Stomach (tissue), 9 donors: ENCODE data around the gene RCN1. TPM values are rescaled to one million over a fixed set of nuclear protein-coding genes. Genes with fewer than 3 reads are reported as not detected.

Experiments used
- DNase-seq, 2 donors: peaks; one replicate each; pipeline versions ENCODE4 v3.0.0 to v3.0.0-alpha.2; 2013 to 2019
- H3K27ac ChIP-seq, 5 donors: fragments of 200-600 bp in 4 of 5; sonication (generic) in 4 of 5; one replicate each; pipeline ENCODE4 v1.5.1; 2013 to 2019; ENCODE audit warnings: mild to moderate bottlenecking in 1 of 5, moderate library complexity in 1 of 5
- H3K27me3 ChIP-seq, 3 donors: fragments of 200-600 bp; sonication (generic); one replicate each; pipeline ENCODE4 v1.5.1; 2017 to 2019; ENCODE audit warnings: mixed run types in 1 of 3
- H3K36me3 ChIP-seq, 4 donors: fragments of 200-600 bp; sonication (generic); 1 replicate in 3 of 4; 2 replicates in 1 of 4; pipeline ENCODE4 v1.5.1; 2016 to 2019
- H3K4me1 ChIP-seq, 4 donors: fragments of 200-600 bp; sonication (generic); one replicate each; pipeline ENCODE4 v1.5.1; 2016 to 2019
- H3K4me3 ChIP-seq, 4 donors: fragments of 200-600 bp; sonication (generic) in 3 of 4; one replicate each; pipeline ENCODE4 v1.5.1; 2016 to 2019; ENCODE audit warnings: mild to moderate bottlenecking in 1 of 4
- H3K9me3 ChIP-seq, 4 donors: fragments of 200-600 bp; sonication (generic); one replicate each; pipeline ENCODE4 v1.5.1; 2016 to 2019
- EP300 ChIP-seq: sonication (generic); formaldehyde crosslinking; IDR thresholded peaks from one replicate; pipeline ENCODE4 v1.6.1; 2017; ENCODE audit warnings: antibody characterized with exemption
- POLR2A ChIP-seq, 4 donors: fragments of 450-650 bp; IDR thresholded peaks; one replicate each; pipeline ENCODE4 v1.6.1; 2016; ENCODE audit warnings: antibody characterized with exemption in 4 of 4, control low read depth in 2 of 4, mild to moderate bottlenecking in 1 of 4, moderate library complexity in 1 of 4
- POLR2AphosphoS5 ChIP-seq, 3 donors: sonication (generic); formaldehyde crosslinking; IDR thresholded peaks; one replicate each; pipeline ENCODE4 v1.6.1; 2016; ENCODE audit warnings: antibody characterized with exemption in 3 of 3
- WGBS, 5 donors: extraction: QIAGEN DNeasy Blood & Tissue Kit in 3 of 5; methylation state at CpG; one replicate each; pipeline versions ENCODE4 v1.1.5 to v1.1.7; 2013 to 2018; 5-methylcytosine and 5-hydroxymethylcytosine counted together
- intact Hi-C: fragments of 100-400 bp; cut with DNase I; formaldehyde crosslinking; loops from one replicate; pipeline ENCODE4 v1.15.1; 2023; ENCODE audit warnings: low total_unique reads
- polyA plus RNA-seq, 3 donors: library from polyadenylated mRNA; stranded (reverse); fragments of 200-250 nt; gene quantifications; one replicate each; pipeline ENCODE4 v1.2.3, GENCODE V29; 2013
- total RNA-seq, 5 donors: library from RNA; depleted of rRNA; stranded (reverse); fragments of >200 nt; gene quantifications; one replicate each; pipeline versions ENCODE4 v1.1.0 to v1.2.3, GENCODE V29; 2014 to 2016
- TF ChIP-seq, protein P1 (sequence below), 7 experiments: fragments of 450-650 bp in 4 of 7; fragments of 200-600 bp in 3 of 7; sonication (generic) in 3 of 7; IDR thresholded peaks; one replicate each; pipeline ENCODE4 v1.5.1; 2016 to 2019; ENCODE audit warnings: antibody characterized with exemption in 7 of 7, control low read depth in 2 of 7, mild to moderate bottlenecking in 1 of 7
- donor health status: healthy with polysubstance abuse.
- donor health status: Bipolar disorder and iron deficiency.
- donor health status: healthy.

RCN1 gene
- total and polyA plus RNA-seq, 8 donors, result 3.5 to 91.1 (median 35.0) TPM

- no peak overlapping the region for H3K4me3 ChIP-seq
- H3K9me3 ChIP-seq, result no peaks in the 10 kb centered on the region
- WGBS, 5 donors, result 91 to 93% (median 92%) methylated on average over 7 of the region's 7 CpGs
- H3K27ac ChIP-seq, result no peak overlapping the region
- H3K27me3 ChIP-seq, result no peaks in the 10 kb centered on the region
- no peak for TF ChIP-seq POLR2A (IDR thresholded peaks at IDR 0.05)
- TF ChIP-seq, protein P1, sequence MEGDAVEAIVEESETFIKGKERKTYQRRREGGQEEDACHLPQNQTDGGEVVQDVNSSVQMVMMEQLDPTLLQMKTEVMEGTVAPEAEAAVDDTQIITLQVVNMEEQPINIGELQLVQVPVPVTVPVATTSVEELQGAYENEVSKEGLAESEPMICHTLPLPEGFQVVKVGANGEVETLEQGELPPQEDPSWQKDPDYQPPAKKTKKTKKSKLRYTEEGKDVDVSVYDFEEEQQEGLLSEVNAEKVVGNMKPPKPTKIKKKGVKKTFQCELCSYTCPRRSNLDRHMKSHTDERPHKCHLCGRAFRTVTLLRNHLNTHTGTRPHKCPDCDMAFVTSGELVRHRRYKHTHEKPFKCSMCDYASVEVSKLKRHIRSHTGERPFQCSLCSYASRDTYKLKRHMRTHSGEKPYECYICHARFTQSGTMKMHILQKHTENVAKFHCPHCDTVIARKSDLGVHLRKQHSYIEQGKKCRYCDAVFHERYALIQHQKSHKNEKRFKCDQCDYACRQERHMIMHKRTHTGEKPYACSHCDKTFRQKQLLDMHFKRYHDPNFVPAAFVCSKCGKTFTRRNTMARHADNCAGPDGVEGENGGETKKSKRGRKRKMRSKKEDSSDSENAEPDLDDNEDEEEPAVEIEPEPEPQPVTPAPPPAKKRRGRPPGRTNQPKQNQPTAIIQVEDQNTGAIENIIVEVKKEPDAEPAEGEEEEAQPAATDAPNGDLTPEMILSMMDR (IDR thresholded peaks at IDR 0.05), result no peak
- no peak for TF ChIP-seq POLR2AphosphoS5 (IDR thresholded peaks at IDR 0.05)
- TF ChIP-seq EP300, result no peak
- H3K36me3 ChIP-seq, result peaks cover 5 to 48% (median 43%) of the 10 kb centered on the region in 4 donors
- intact Hi-C loops, result no loop called here
- DNase-seq, result no peak
- H3K4me1 ChIP-seq, result peaks cover 0 to 11% (median 7%) of the 10 kb centered on the region in 4 donors
Measured at GRCh38 chr11:32105871-32106560, 15.1 kb downstream of the RCN1 start.

DNA sequence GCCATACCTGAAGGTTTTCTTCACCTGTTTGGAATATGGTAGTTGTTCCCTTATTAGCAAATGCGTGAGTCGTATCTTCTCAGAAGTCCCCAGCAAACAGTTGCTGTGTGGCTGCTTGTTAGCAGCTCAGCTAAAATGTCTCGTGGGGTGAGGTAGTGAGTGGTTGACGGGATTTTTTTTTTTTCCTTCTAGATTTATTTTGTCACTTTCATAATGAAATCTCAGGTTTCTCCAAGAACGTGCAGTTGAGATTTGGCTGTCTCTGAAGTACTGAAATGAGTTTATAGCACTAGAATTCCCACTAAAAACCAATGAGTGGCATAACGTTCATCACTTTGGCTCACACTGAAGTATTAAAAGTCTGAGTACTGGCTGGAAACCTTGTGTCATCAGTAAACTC lies 16.8 kb downstream of the RCN1 start:
- TF ChIP-seq POLR2AphosphoS5 (IDR thresholded peaks at IDR 0.05) (no peak), EP300 (no peak), POLR2A (IDR thresholded peaks at IDR 0.05) (no peak)
- TF ChIP-seq, protein P1 (IDR thresholded peaks at IDR 0.05), result no peak
- no peak for DNase-seq
- peaks cover 0 to 32% (median 26%) of the 10 kb centered on the region in 4 donors for H3K36me3 ChIP-seq
- intact Hi-C loops, result no loop called here
- H3K9me3 ChIP-seq, result no peaks in the 10 kb centered on the region
- no peaks in the 10 kb centered on the region for H3K27me3 ChIP-seq
- no peak overlapping the region for H3K4me3 ChIP-seq
- WGBS, 5 donors, result 81 to 87% (median 85%) methylated on average over 6 of the region's 6 CpGs
- H3K27ac ChIP-seq, result no peak overlapping the region
- H3K4me1 ChIP-seq, result peaks cover 0 to 9% (median 7%) of the 10 kb centered on the region in 4 donors

- no peak for DNase-seq
- Histone ChIP-seq H3K27me3 (peaks cover 0 to under 1% (median 0%) of the 10 kb centered on the region in 3 donors), H3K27ac (no peak overlapping the region), H3K36me3 (peaks cover 0 to 24% (median 19%) of the 10 kb centered on the region in 4 donors), H3K9me3 (no peaks in the 10 kb centered on the region), H3K4me3 (no peak overlapping the region), H3K4me1 (peaks cover 0 to 5% (median 2%) of the 10 kb centered on the region in 4 donors)
- no peak for TF ChIP-seq EP300
- TF ChIP-seq POLR2AphosphoS5 (IDR thresholded peaks at IDR 0.05), result no peak
- TF ChIP-seq, protein P1 (IDR thresholded peaks at IDR 0.05), result no peak
- TF ChIP-seq POLR2A (IDR thresholded peaks at IDR 0.05), result no peak
- intact Hi-C loops, result no loop called here
Measured at GRCh38 chr11:32108576-32108975, 17.7 kb downstream of the RCN1 start.

DNA sequence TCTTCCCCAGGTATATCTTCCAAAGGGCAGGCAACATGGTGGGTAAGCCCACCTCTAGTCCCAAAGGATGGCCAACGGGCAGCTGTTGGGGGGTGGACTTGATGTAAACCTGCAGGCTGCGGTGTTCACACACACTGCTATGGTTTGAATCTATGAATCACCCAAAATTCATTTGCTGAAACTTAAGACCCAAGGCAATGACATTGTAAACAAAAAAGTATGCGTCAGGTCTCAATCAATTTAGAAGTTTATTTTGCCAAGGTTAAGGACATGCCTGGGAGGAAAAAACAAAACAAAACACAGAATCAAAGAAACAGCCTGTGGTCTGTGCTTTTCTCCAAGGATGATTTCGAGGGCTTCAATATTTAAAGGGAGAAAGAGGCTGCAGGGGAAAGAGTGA lies 18.3 kb downstream of the RCN1 start:
- H3K4me1 ChIP-seq, result no peaks in the 10 kb centered on the region
- intact Hi-C loops, result no loop called here
- DNase-seq, result no peak
- H3K9me3 ChIP-seq, result no peaks in the 10 kb centered on the region
- no peak for TF ChIP-seq EP300
- no peak for TF ChIP-seq POLR2AphosphoS5 (IDR thresholded peaks at IDR 0.05)
- TF ChIP-seq, protein P1 (IDR thresholded peaks at IDR 0.05), result no peak
- no peak for TF ChIP-seq POLR2A (IDR thresholded peaks at IDR 0.05)
- H3K27me3 ChIP-seq, result peaks cover 0 to 3% (median 0%) of the 10 kb centered on the region in 3 donors
- WGBS, 5 donors, result 79 to 85% (median 81%) methylated on average over 4 of the region's 4 CpGs
- no peak overlapping the region for H3K27ac ChIP-seq
- H3K36me3 ChIP-seq, result peaks cover 0 to 19% (median 14%) of the 10 kb centered on the region in 4 donors
- H3K4me3 ChIP-seq, result no peak overlapping the region
